ENCODE results near the gene IL10RA. TPM values are rescaled to one million over a fixed set of nuclear protein-coding genes. Genes with fewer than 3 reads are reported as not detected.
A peak's percentile ranks its signal among the peaks of the same experiment; 100 is the strongest.

IL10RA gene
- total and polyA plus RNA-seq, 9 of the 15 experiments (the other 6 are each of a cell fraction or from before 2014, with no cell fraction given) = 0.17 to 17.3 (median 2.9) TPM

GRCh38 chr11:118002010-118002540 lies 15.9 kb downstream of the IL10RA start (continued):
- TF ChIP-seq PATZ1 (CRISPR knock-in tag; IDR thresholded peaks at IDR 0.05; ENCODE audit: borderline replicate concordance) (peak; percentile 88), TAF7 (tag; IDR thresholded peaks at IDR 0.05) (peak; percentile 80), ZNF766 (CRISPR knock-in tag; conservative IDR thresholded peaks at IDR 0.05) (peak; percentile 88), GMEB1 (CRISPR knock-in tag; IDR thresholded peaks at IDR 0.05) (peak; percentile 57), SMC3 (conservative IDR thresholded peaks at IDR 0.05; ENCODE audit: insufficient read depth, low read depth, low read length) (no peak), DMBX1 (CRISPR knock-in tag; IDR thresholded peaks at IDR 0.05; ENCODE audit: borderline replicate concordance) (peak; percentile 93), RNF219 (CRISPR knock-in tag; IDR thresholded peaks at IDR 0.05) (0 out of 2 replicates have a peak, but pooled peaks have one; percentile 38), NBN (IDR thresholded peaks at IDR 0.05; ENCODE audit: low read depth) (peak; percentile 60; the same call in 1 of the 2 replicates), ZC3H4 (CRISPR knock-in tag; IDR thresholded peaks at IDR 0.05; ENCODE audit: borderline replicate concordance) (no peak), ZNF354B (CRISPR knock-in tag; IDR thresholded peaks at IDR 0.05) (peak; percentile 26; the same call in 1 of the 2 replicates), BACH1 (tag; IDR thresholded peaks at IDR 0.05) (peak; percentile 95), ID3 (CRISPR knock-in tag; IDR thresholded peaks at IDR 0.05) (0 out of 2 replicates have a peak, but pooled peaks have one; percentile 45), ID3 (tag; IDR thresholded peaks at IDR 0.05) (peak; percentile 98), SOX6 (IDR thresholded peaks at IDR 0.05) (peak; percentile 18; the same call in 1 of the 2 replicates), CTBP1 (IDR thresholded peaks at IDR 0.05; ENCODE audit: borderline replicate concordance) (peak; percentile 35; the same call in 1 of the 2 replicates), GATA2 (CRISPR knock-in tag; IDR thresholded peaks at IDR 0.05) (peak; percentile 39), BMI1 (IDR thresholded peaks at IDR 0.05; ENCODE audit: low read length) (no peak), KLF13 (tag; IDR thresholded peaks at IDR 0.05; ENCODE audit: borderline replicate concordance, low read depth) (peak; percentile 37; the same call in 1 of the 2 replicates), PYGO2 (tag; IDR thresholded peaks at IDR 0.05) (peak; percentile 88), KLF6 (CRISPR knock-in tag; IDR thresholded peaks at IDR 0.05; ENCODE audit: borderline replicate concordance) (peak; percentile 94), PHTF2 (CRISPR knock-in tag; IDR thresholded peaks at IDR 0.05) (0 out of 2 replicates have a peak, but pooled peaks have one; percentile 53), FOXM1 (IDR thresholded peaks at IDR 0.05; ENCODE audit: low read depth) (0 out of 2 replicates have a peak, but pooled peaks have one; percentile 12), FOXM1 (CRISPR knock-in tag; IDR thresholded peaks at IDR 0.05; ENCODE audit: low read depth) (no peak), MTA2 (IDR thresholded peaks at IDR 0.05; ENCODE audit: low read depth) (0 out of 2 replicates have a peak, but pooled peaks have one; percentile 25)
